Urinary bladder (tissue), 4 donors: ENCODE results near the gene ORC1. TPM values are rescaled to one million over a fixed set of nuclear protein-coding genes. Genes with fewer than 3 reads are reported as not detected.

Experiments used
- DNase-seq: peaks from one replicate; pipeline ENCODE4 v3.0.0-alpha.2; 2015; ENCODE audit errors: extremely low spot score
- H3K27ac ChIP-seq: one replicate; pipeline ENCODE4 v1.5.1; 2013; ENCODE audit warnings: low read depth, mild to moderate bottlenecking, moderate library complexity
- H3K36me3 ChIP-seq: one replicate; pipeline ENCODE4 v1.6.1; 2013; ENCODE audit warnings: mild to moderate bottlenecking, moderate library complexity; ENCODE audit not compliant: insufficient read depth
- H3K4me1 ChIP-seq: one replicate; pipeline ENCODE4 v1.6.1; 2013; ENCODE audit warnings: mild to moderate bottlenecking, moderate library complexity; ENCODE audit not compliant: insufficient read depth
- H3K4me3 ChIP-seq: one replicate; pipeline ENCODE4 v1.5.1; 2013; ENCODE audit warnings: low read depth, low read length
- WGBS: extraction: QIAGEN DNeasy Blood & Tissue Kit; methylation state at CpG from one replicate; pipeline ENCODE4 v1.1.7; 2013; 5-methylcytosine and 5-hydroxymethylcytosine counted together
- polyA plus RNA-seq: library from polyadenylated mRNA; stranded (reverse); fragments of 200-250 nt; gene quantifications from one replicate; pipeline ENCODE4 v1.2.3, GENCODE V29; 2013
- total RNA-seq: library from RNA; depleted of rRNA; stranded (reverse); fragments of >200 nt; gene quantifications from one replicate; pipeline ENCODE4 v1.2.3, GENCODE V29; 2014
- donor health status: healthy with polysubstance abuse.
- donor health status: healthy.

Gene ORC1
- total RNA-seq = 2.7 TPM
- polyA plus RNA-seq = 0.48 TPM

DNA sequence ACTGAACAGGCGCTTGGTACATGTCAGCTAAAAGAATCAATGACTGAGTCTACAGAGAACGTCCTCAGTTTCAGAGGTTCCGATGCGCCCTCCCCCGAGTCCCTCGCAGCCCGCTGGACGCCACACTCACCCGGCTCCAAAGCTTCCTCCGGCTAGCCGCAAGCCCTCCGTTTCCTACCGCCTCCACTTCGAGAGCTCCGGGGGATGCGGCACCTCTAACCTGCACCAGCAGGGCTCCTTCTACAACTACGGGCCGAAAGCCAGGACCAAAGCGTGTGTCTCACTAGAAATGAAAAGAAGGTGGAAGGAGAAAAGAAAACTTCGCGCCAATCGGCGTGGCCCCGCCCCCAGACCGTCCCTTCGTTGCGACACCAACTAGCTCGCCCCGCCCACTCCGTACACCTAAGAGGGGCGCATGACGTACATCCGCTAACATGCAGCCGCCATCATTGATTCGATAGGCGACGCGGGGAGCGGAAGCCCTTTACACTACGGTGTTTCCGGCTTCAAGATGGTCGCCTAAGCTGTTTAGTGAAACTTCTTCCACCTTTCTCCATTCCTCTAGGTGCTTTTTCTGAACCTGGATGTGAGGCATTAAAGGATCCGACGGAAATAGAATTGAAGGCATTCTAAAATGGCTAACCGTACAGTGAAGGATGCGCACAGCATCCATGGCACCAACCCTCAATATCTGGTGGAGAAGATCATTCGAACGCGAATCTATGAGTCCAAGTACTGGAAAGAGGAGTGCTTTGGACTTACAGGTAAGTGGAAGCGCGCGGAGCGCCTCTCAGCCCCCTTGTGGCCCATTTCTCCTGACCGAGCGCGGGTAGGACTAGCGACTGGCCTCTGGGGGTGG, at the start of gene ORC1, which contains the start of gene PRPF38A:
ORC1 (minus strand) TSS at position 308 of the 859 bp plus-strand sequence. CDS start 2,200 bp downstream, outside the sequence.
PRPF38A (plus strand) TSS at position 487 of the 859 bp plus-strand sequence; CDS start at position 635, 148 bp downstream.
- H3K4me1 ChIP-seq = peaks cover 2% of the 10 kb centered on the region
- peak within 1 kb of the TSS; percentile 66 for H3K4me3 ChIP-seq
- WGBS = under 1% methylated on average over 57 of the region's 57 CpGs
- DNase-seq = peak; percentile 93
- peak within 1 kb of the TSS; percentile 86 for H3K27ac ChIP-seq
- H3K36me3 ChIP-seq = peaks cover 5% of the 10 kb centered on the region

DNA sequence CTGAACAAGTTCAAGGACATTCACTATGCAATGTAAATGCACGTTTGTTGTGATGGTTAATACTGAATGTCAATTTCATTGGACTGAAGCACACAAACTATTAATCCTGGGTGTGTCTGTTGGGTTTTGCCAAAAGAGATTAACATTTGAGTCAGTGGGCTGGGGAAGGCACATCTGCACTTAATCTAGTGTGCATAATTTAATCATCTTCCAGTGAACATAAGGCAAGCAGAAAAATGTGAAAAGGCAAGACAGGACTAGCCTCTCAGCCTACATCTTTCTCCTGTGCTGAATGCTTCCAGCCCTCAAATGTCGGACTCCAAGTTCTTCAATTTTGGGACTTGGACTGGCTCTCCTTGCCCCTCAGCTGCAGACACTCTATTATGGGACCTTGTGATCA, 40.2 kb upstream of the ORC1 start:
- WGBS = 72% methylated on average over 2 of the region's 2 CpGs
- peaks cover 2% of the 10 kb centered on the region for H3K36me3 ChIP-seq

DNA sequence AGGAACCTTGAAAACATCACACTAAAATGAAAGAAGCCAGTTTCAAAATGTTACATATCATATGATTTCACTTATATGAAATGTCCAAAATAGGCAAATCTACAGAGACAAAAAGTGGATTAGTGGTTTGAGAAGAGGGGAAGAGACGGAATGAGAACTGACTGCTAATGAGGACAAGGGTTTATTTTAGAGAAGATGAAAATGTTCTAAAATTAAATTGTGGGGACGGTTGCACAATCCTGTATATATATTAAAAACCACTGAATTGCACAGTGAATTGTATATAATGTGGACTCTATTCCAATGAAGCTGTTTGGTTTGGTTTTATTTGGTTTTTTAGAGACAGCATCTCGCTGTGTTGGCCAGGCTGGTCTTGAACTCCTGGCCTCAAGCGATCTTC, 35.8 kb upstream of the ORC1 start:
- Histone ChIP-seq H3K27ac (no peak overlapping the region), H3K4me1 (no peaks in the 10 kb centered on the region), H3K4me3 (no peak overlapping the region), H3K36me3 (peaks cover under 1% of the 10 kb centered on the region)
- WGBS = 93% methylated on average over 4 of the region's 4 CpGs
- DNase-seq = no peak

More for the DNA sequence above, 40.2 kb upstream of the ORC1 start:
- no peak for DNase-seq
- Histone ChIP-seq H3K4me1 (no peaks in the 10 kb centered on the region), H3K27ac (no peak overlapping the region), H3K4me3 (no peak overlapping the region)

DNA sequence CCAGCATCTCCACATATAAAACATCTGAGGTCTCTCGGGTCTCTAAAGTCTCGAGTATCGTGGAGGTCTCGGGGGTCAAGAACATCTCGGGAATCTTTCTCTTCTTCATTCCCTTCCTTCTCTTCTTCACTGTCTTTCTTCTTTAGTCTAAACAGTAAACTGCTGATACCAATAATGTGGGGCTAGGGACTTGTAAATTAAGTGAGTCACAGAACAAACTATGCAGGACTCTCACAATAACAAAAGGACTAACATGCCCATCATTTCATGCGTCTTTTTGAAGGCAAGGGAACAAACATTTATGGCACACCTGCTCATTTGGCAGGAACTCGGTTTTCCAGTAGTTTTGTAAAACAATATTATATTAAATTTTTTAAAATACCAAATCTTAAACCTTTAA, 32.6 kb upstream of the ORC1 start:
- DNase-seq = no peak
- H3K27ac ChIP-seq = no peak overlapping the region
- peaks cover 4% of the 10 kb centered on the region for H3K36me3 ChIP-seq
- no peaks in the 10 kb centered on the region for H3K4me1 ChIP-seq
- H3K4me3 ChIP-seq = no peak overlapping the region
- 91% methylated on average over 7 of the region's 7 CpGs for WGBS

DNA sequence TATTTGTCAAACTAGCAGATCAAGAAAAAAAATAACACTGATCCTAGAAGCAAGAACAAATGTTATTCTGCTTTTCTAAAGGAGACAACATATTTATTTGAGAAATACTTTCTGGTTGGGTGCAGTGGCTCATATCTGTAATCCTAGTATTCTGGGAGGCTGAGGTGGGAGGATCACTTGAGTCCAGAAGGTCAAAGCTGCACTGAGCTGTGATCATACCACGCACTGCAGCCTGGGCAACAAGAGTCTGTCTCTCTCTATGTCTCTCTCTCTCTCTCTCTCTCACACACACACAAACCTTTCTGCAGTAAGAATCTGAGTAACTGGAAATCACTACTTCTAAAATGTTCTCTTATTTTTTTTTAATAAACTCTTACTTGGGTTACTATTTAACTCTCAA, 31.4 kb upstream of the ORC1 start:
- Histone ChIP-seq H3K27ac (no peak overlapping the region), H3K4me1 (no peaks in the 10 kb centered on the region), H3K4me3 (no peak overlapping the region), H3K36me3 (peaks cover 4% of the 10 kb centered on the region)
- WGBS = 98% methylated on average over 1 of the region's 1 CpG
- no peak for DNase-seq

DNA sequence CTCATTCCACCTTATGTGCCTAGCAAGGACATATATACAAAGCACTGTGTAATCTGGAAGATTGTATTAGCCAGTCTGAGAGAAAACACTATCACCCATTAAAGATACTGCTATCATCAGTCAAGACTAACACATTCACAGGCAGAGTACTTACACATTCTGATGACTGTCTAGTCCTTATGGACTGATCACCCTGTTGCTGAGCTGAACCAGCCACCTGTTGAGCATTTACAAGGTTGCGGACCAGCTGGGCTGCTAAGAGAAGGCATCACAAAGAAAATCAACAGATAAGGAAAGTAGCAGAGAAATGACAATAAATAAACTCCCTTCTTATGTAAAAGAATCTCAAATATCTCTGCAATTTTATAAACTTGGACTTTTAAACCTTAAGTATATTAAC, 31.0 kb upstream of the ORC1 start:
- no peaks in the 10 kb centered on the region for H3K4me1 ChIP-seq
- WGBS = 93% methylated on average over 1 of the region's 1 CpG
- no peak for DNase-seq
- no peak overlapping the region for H3K27ac ChIP-seq
- no peak overlapping the region for H3K4me3 ChIP-seq
- peaks cover 4% of the 10 kb centered on the region for H3K36me3 ChIP-seq

DNA sequence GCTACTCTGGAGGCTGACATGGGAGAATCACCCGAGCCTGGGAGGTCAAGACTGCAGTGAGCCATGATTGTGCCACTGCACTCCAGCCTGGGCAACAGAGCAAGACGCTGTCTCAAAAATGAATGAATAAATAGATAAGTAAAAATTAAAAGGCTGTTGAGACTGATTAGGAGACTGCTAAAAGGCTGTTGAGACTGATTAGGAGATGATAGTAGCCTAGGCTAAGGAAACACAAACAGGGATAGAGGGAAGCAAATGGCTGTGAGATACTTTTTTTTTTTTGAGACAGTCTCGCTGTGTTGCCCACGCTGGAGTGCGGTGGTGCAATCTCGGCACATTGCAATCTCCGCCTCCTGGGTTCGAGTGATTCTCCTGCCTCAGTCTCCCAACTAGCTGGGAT, 28.6 kb upstream of the ORC1 start:
- H3K27ac ChIP-seq = no peak overlapping the region
- no peak overlapping the region for H3K4me3 ChIP-seq
- 95% methylated on average over 8 of the region's 8 CpGs for WGBS
- DNase-seq = no peak
- H3K36me3 ChIP-seq = peaks cover 4% of the 10 kb centered on the region
- H3K4me1 ChIP-seq = no peaks in the 10 kb centered on the region

DNA sequence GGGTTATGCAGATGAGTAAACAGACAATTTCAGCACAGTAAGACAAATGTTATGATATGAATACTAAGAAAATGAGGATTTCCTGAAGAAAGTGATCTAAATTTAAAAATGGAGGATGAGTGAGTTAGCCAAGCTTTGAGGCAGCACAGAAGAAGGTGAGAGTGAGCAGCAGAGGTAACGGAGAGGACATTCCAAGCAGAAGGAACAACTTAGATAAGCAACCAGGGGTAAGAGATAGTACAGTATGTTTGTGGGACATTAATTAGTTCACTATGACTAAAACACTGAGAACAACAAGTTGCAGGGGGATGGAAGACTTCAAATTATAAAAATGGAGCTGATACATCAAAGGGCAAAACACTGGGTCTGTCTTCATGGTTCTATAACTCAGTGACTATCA, 22.9 kb upstream of the ORC1 start:
- Histone ChIP-seq H3K4me1 (no peaks in the 10 kb centered on the region), H3K36me3 (peaks cover 2% of the 10 kb centered on the region), H3K4me3 (no peak overlapping the region), H3K27ac (no peak overlapping the region)
- no peak for DNase-seq
- WGBS = 95% methylated on average over 1 of the region's 1 CpG

DNA sequence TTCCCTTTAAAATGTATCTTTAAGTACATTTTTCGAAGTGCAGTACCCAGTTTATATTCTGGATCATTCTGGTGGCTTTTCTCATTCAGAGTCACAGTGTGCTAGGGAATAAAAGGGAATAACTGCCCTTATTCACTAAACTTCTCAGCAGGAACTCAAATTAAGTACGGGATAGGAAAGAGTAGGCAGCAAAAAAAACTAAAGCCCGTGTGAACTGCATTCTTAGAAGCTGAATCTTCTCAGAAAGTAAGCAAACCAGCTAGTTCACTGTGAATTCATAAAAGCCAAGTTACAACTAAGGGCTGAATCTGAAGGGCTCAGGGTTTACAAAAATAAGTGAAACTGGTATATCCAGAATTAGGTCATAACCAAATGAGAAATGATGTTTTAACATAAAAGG, 22.1 kb upstream of the ORC1 start:
- Histone ChIP-seq H3K4me3 (no peak overlapping the region), H3K4me1 (no peaks in the 10 kb centered on the region), H3K36me3 (peaks cover 2% of the 10 kb centered on the region), H3K27ac (no peak overlapping the region)
- DNase-seq = no peak
- 78% methylated on average over 3 of the region's 3 CpGs for WGBS

DNA sequence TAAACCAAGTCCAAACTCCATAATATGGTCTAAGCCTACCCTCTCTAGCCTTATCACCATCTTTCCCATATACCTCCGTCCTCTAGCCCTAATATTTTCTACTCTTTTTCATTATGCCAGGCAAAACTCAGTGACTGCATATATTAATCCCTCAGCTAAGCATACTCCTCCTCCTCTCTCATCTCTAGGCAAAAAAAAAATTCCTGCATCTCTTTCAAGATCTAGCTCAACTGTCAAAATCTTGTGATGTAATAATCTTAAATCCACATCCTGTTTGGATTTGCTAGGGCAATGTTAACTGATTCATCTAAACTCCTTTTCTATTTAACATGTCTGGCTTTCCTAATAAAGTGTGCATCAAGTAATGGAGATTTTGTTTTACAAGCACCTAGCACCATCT, 20.6 kb upstream of the ORC1 start:
- no peak overlapping the region for H3K4me3 ChIP-seq
- no peak for DNase-seq
- no peaks in the 10 kb centered on the region for H3K4me1 ChIP-seq
- 81% methylated on average over 1 of the region's 1 CpG for WGBS
- H3K36me3 ChIP-seq = peaks cover 2% of the 10 kb centered on the region
- no peak overlapping the region for H3K27ac ChIP-seq

DNA sequence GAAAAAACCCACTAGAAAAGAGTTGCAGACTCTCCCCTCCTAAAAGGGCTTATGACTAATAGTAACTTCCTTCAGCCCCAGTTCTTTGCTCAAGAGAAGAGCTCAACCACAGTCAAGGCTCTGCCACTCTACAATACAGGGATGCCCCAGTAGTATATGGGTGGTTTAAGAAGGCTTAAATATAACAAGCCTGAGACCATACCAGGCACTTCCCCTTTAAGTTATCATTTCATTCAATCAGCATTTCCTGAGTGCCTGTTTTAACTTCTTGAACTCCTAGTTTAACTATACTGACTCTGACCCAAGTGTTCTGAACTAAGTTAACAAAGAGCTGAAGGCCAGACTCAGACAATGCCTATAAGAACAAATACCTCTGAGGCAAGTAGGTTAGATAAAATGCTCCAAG, 20.0 kb upstream of the ORC1 start:
- Histone ChIP-seq H3K4me1 (no peaks in the 10 kb centered on the region), H3K4me3 (no peak overlapping the region), H3K27ac (no peak overlapping the region), H3K36me3 (peaks cover 2% of the 10 kb centered on the region)
- no peak for DNase-seq

DNA sequence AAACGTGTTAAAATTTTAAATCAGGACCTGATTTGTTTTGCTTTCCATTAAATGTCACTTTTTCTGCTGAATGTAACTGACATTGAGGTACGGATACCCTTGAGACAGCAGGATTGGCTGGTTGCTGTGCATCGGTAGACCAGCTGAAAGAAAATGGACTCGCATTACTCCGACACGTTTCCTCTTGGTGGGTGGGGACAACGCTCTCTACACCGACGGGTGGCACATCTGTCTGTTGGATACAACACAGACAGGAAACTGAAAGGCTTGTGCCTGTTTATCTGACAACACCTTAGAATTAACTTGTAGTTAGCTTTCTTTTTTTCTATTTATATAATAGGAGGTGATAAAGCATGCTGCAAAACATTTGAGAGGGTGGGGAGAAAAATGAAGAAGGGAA, 19.5 kb upstream of the ORC1 start:
- WGBS = 54% methylated on average over 9 of the region's 9 CpGs
- no peak for DNase-seq
- H3K36me3 ChIP-seq = peaks cover 2% of the 10 kb centered on the region
- no peak overlapping the region for H3K27ac ChIP-seq
- H3K4me3 ChIP-seq = no peak overlapping the region
- H3K4me1 ChIP-seq = no peaks in the 10 kb centered on the region

DNA sequence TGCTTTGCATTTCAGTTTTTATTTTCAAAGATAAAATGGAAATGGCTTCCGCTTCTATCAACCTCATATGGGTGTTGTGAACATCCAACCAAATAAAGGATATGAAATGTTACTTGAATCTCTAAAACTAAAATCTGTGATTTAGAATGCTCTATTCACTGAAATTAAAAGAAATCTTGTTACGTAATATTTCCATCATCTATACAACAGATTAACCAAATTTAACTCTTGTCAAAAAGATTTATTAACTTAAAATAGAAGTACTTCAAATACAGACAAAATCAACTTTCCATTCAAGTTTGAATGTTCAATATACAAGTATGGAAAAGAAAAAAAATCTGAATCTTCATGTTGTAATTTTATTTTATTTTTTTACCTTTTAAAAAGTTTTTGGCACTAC, 18.8 kb upstream of the ORC1 start:
- no peak overlapping the region for H3K27ac ChIP-seq
- H3K4me1 ChIP-seq = no peaks in the 10 kb centered on the region
- DNase-seq = no peak
- peaks cover 2% of the 10 kb centered on the region for H3K36me3 ChIP-seq
- H3K4me3 ChIP-seq = no peak overlapping the region
- WGBS = 95% methylated on average over 2 of the region's 2 CpGs

DNA sequence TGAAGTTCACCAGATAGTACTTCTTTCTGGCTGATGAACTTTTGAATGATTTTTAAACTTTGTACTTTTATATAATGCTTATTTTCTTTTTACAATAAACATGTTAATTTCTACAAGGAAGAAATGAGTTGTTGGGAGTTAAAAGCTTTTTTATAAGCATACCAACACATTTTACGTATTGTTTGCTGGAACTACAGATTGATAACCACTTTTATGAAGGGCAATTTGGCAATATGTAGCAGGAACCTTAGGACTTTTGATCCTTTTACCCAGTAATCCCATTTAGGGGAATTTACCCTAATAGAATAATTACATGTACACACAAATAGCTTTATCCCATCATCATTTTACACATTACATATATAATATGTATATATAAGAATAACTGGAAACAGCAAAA, 16.5 kb upstream of the ORC1 start:
- no peaks in the 10 kb centered on the region for H3K4me1 ChIP-seq
- peaks cover 2% of the 10 kb centered on the region for H3K36me3 ChIP-seq
- H3K4me3 ChIP-seq = no peak overlapping the region
- H3K27ac ChIP-seq = no peak overlapping the region
- no peak for DNase-seq
- WGBS = 95% methylated on average over 1 of the region's 1 CpG
